ENCODE results near the gene GTF3C2. TPM values are rescaled to one million over a fixed set of nuclear protein-coding genes. Genes with fewer than 3 reads are reported as not detected.
"Not testable (repeated sequence)": the region's sequence is repeated elsewhere in the genome, so short reads cannot be mapped to it uniquely, and the experiment has no call there.

The GTF3C2 gene
- polyA plus RNA-seq, 4 donors, result 27.4 to 56.1 (median 35.7) TPM

DNA sequence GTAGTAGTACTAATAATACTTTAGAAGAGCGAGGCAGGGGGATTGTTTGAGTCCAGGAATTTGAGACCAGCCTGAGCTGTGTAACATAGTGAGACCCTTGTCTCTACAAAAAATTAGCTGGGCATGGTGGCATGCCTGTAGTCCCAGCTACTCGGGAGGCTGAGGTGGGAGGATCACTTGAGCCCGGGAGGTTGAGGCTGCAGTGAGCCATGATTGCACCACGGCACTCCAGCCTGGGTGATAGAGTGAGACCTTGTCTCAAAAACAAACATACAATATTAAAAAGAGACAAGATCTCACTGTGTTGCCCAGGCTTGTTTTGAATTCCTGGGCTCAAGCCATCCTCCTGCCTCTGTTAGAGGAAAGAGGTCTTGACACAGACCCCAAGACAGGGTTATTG, 56.0 kb downstream of the GTF3C2 start:
- DNase-seq; H3K36me3 ChIP-seq (ENCODE audit: control insufficient read depth in 3 of 3, insufficient read depth in 2 of 3, low read depth in 1 of 3, low read length in 3 of 3); H3K4me3 ChIP-seq (ENCODE audit: low read depth in 1 of 3, low read length in 3 of 3); H3K9me3 ChIP-seq (ENCODE audit: control insufficient read depth in 2 of 2, insufficient read depth in 1 of 2, low read depth in 1 of 2, low read length in 1 of 2); H3K4me1 ChIP-seq (ENCODE audit: control insufficient read depth in 3 of 3, insufficient read depth in 2 of 3, low read depth in 1 of 3, low read length in 2 of 3); H3K27ac ChIP-seq (ENCODE audit: low read depth in 1 of 3, low read length in 2 of 3); FAIRE-seq: not testable (repeated sequence)
- peaks cover 0 to 25% (median 0%) of the 10 kb centered on the region in 3 donors for H3K27me3 ChIP-seq (ENCODE audit: control insufficient read depth in 3 of 3, insufficient read depth in 3 of 3, low read length in 3 of 3)
- WGBS, 3 donors, result 83 to 90% (median 84%) methylated on average over 4 of the region's 4 CpGs

DNA sequence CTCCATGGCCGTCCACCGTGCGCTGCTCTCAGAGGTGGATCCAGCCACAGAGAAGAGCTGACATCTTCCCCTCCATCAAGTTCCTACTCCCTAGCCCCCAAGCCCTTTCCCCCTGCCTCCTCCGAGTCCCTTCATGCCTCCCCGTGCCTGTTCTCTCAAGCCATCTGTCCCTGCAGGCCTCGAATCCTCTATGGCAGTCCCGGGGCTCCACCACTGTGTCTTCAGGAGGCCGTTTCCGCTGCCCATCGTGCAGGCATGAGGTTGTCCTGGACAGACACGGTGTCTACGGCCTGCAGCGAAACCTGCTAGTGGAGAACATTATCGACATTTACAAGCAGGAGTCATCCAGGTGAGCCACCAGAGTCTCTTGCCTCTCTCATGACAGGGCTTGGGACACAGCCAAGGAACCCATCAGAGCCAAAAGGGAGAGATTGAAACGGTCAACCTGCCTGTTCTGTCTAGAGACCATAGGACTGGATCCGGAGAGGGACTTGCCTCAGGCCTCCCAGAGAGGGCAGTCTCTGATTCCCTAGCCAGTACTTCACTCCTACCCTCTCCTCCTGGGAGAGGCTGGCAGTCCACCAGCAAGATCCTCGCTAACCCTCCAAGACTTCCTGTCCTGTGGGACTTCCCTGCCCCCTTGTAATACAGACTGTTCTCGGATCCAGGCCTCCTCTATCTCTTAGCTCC, 58.0 kb downstream of the GTF3C2 start:
- DNase-seq (no peak), FAIRE-seq (no peak)
- H3K4me3 ChIP-seq (ENCODE audit: low read depth in 1 of 3, low read length in 3 of 3), result no peak overlapping the region
- H3K9me3 ChIP-seq (ENCODE audit: control insufficient read depth in 2 of 2, insufficient read depth in 1 of 2, low read depth in 1 of 2, low read length in 1 of 2), result no peaks in the 10 kb centered on the region
- peaks cover 0 to 4% (median 0%) of the 10 kb centered on the region in 3 donors for H3K4me1 ChIP-seq (ENCODE audit: control insufficient read depth in 3 of 3, insufficient read depth in 2 of 3, low read depth in 1 of 3, low read length in 2 of 3)
- H3K27me3 ChIP-seq (ENCODE audit: control insufficient read depth in 3 of 3, insufficient read depth in 3 of 3, low read length in 3 of 3), result peaks cover 0 to 15% (median 0%) of the 10 kb centered on the region in 3 donors
- H3K36me3 ChIP-seq (ENCODE audit: control insufficient read depth in 3 of 3, insufficient read depth in 2 of 3, low read depth in 1 of 3, low read length in 3 of 3), result no peaks in the 10 kb centered on the region
- H3K27ac ChIP-seq (ENCODE audit: low read depth in 1 of 3, low read length in 2 of 3), result no peak overlapping the region
- 80 to 83% (median 82%) methylated on average over 18 of the region's 18 CpGs for WGBS, 3 donors

DNA sequence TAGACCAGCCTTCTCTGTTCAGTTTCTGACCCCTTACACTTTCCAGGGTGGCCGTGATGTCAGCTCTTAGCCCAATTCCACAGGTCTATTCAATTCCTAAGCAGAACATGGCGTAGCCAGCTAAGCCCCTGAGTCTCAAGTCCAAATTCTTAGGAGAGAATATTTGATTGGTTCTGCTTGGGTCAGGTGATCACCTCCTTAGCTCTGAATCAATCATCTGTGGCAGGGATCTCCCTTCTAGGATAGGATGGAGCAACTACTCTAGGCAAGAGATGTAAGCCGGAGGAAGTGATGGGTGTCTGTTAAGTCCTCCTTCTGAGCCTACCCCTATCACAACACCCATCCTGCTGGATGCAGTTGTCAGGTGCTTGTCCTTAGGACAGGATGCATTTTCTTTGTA, 59.4 kb downstream of the GTF3C2 start:
- Histone ChIP-seq H3K27me3 (ENCODE audit: control insufficient read depth in 3 of 3, insufficient read depth in 3 of 3, low read length in 3 of 3) (peaks cover 0 to 18% (median 0%) of the 10 kb centered on the region in 3 donors), H3K4me1 (ENCODE audit: control insufficient read depth in 3 of 3, insufficient read depth in 2 of 3, low read depth in 1 of 3, low read length in 2 of 3) (no peaks in the 10 kb centered on the region), H3K4me3 (ENCODE audit: low read depth in 1 of 3, low read length in 3 of 3) (no peak overlapping the region), H3K36me3 (ENCODE audit: control insufficient read depth in 3 of 3, insufficient read depth in 2 of 3, low read depth in 1 of 3, low read length in 3 of 3) (no peaks in the 10 kb centered on the region), H3K9me3 (ENCODE audit: control insufficient read depth in 2 of 2, insufficient read depth in 1 of 2, low read depth in 1 of 2, low read length in 1 of 2) (no peaks in the 10 kb centered on the region), H3K27ac (ENCODE audit: low read depth in 1 of 3, low read length in 2 of 3) (no peak overlapping the region)
- no peak for DNase-seq
- WGBS, 3 donors, result 76 to 84% (median 78%) methylated on average over 3 of the region's 3 CpGs
- FAIRE-seq, result no peak

DNA sequence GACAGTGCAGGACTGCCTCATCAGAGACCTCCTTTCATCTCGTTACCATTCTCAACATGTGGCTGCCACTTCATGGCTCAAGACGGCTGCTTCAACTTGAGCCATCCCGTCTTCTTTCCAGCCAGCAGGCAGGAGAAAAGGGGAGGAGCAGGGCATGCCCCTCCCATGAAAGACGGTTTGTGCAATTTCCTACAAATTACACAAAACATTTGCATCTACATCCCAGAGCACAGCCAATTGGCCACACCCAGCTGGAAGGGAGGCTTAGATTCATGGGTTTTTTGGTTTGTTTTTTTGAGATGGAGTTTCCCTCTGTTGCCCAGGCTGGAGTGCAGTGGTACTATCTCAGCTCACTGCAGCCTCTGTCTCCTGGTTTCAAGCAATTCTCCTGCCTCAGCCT, 60.1 kb downstream of the GTF3C2 start:
- WGBS, 3 donors, result 46 to 59% (median 55%) methylated on average over 4 of the region's 4 CpGs

DNA sequence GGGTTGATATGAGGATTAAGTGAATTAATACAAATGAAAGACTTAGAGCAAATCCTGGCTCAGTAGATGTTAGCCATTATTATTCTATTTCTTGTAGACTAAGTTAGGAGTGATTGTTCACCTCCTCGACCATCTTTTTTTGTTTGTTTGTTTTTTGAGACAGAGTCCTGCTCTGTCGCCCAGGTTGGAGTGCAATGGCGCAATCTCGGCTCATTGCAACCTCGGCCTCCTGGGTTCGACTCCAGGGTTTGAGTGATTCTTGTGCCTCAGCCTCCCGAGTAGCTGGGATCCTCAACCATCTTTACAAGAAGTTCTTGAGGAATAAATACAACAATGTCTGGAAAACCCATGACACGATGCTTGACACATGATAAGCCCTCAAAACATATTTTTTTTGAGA, 61.6 kb downstream of the GTF3C2 start:
- no peak for DNase-seq
- Histone ChIP-seq H3K4me1 (ENCODE audit: control insufficient read depth in 3 of 3, insufficient read depth in 2 of 3, low read depth in 1 of 3, low read length in 2 of 3) (no peaks in the 10 kb centered on the region), H3K27me3 (ENCODE audit: control insufficient read depth in 3 of 3, insufficient read depth in 3 of 3, low read length in 3 of 3) (peaks cover 0 to 35% (median 0%) of the 10 kb centered on the region in 3 donors), H3K27ac (ENCODE audit: low read depth in 1 of 3, low read length in 2 of 3) (no peak overlapping the region), H3K36me3 (ENCODE audit: control insufficient read depth in 3 of 3, insufficient read depth in 2 of 3, low read depth in 1 of 3, low read length in 3 of 3) (no peaks in the 10 kb centered on the region), H3K9me3 (ENCODE audit: control insufficient read depth in 2 of 2, insufficient read depth in 1 of 2, low read depth in 1 of 2, low read length in 1 of 2) (no peaks in the 10 kb centered on the region), H3K4me3 (ENCODE audit: low read depth in 1 of 3, low read length in 3 of 3) (no peak overlapping the region)
- no peak for FAIRE-seq
- 76 to 91% (median 88%) methylated on average over 8 of the region's 8 CpGs for WGBS, 3 donors

More for the DNA sequence above, 60.1 kb downstream of the GTF3C2 start:
- DNase-seq, result no peak
- Histone ChIP-seq H3K4me3 (ENCODE audit: low read depth in 1 of 3, low read length in 3 of 3) (no peak overlapping the region), H3K9me3 (ENCODE audit: control insufficient read depth in 2 of 2, insufficient read depth in 1 of 2, low read depth in 1 of 2, low read length in 1 of 2) (no peaks in the 10 kb centered on the region), H3K27ac (ENCODE audit: low read depth in 1 of 3, low read length in 2 of 3) (no peak overlapping the region), H3K36me3 (ENCODE audit: control insufficient read depth in 3 of 3, insufficient read depth in 2 of 3, low read depth in 1 of 3, low read length in 3 of 3) (no peaks in the 10 kb centered on the region), H3K4me1 (ENCODE audit: control insufficient read depth in 3 of 3, insufficient read depth in 2 of 3, low read depth in 1 of 3, low read length in 2 of 3) (no peaks in the 10 kb centered on the region), H3K27me3 (ENCODE audit: control insufficient read depth in 3 of 3, insufficient read depth in 3 of 3, low read length in 3 of 3) (peaks cover 0 to 25% (median 0%) of the 10 kb centered on the region in 3 donors)
- no peak for FAIRE-seq

DNA sequence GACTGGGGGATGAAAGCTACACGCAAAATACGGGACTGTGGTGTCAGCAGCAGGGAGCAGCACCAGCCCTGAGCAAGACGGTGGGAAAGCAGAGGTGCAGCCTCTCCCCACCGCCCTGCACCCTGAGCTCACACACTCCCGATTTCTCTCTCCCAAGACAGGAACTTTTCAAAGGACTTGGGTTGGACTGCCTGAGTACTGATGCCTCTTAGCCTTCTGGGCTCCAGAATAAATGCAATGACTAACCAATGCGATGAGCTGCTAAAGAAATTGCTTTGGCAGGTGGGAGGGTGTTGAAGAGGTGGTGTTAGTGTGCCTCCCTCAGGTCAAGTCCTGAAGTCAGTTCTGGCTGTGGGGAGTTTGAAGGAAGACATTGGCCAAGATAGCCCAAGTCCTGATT, 64.7 kb downstream of the GTF3C2 start:
- no peak for FAIRE-seq
- H3K36me3 ChIP-seq (ENCODE audit: control insufficient read depth in 3 of 3, insufficient read depth in 2 of 3, low read depth in 1 of 3, low read length in 3 of 3), result no peaks in the 10 kb centered on the region
- H3K27me3 ChIP-seq (ENCODE audit: control insufficient read depth in 3 of 3, insufficient read depth in 3 of 3, low read length in 3 of 3), result peaks cover 0 to 23% (median 3%) of the 10 kb centered on the region in 3 donors
- H3K4me3 ChIP-seq (ENCODE audit: low read depth in 1 of 3, low read length in 3 of 3), result no peak overlapping the region
- no peak overlapping the region for H3K27ac ChIP-seq (ENCODE audit: low read depth in 1 of 3, low read length in 2 of 3)
- 19 to 49% (median 42%) methylated on average over 6 of the region's 6 CpGs for WGBS, 3 donors
- no peaks in the 10 kb centered on the region for H3K4me1 ChIP-seq (ENCODE audit: control insufficient read depth in 3 of 3, insufficient read depth in 2 of 3, low read depth in 1 of 3, low read length in 2 of 3)
- no peaks in the 10 kb centered on the region for H3K9me3 ChIP-seq (ENCODE audit: control insufficient read depth in 2 of 2, insufficient read depth in 1 of 2, low read depth in 1 of 2, low read length in 1 of 2)
- no peak for DNase-seq

DNA sequence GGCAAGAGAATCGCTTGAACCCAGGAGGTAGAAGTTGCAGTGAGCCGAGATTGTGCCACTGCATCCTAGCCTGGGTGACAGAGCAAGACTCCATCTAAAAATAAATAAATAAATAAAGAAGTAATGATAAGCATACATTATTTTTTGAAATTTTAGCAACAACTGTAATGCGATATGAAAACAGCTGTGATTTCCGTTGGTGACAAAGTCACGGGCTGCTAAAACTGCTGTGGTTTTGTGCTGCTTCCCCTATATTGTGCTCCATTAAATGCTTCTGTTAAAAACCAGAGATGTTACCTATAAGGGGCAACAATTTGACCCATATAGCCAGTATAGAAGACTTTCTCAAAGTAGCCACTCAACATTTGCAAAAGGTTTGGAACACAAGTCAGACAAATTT, 66.0 kb downstream of the GTF3C2 start:
- Histone ChIP-seq H3K9me3 (ENCODE audit: control insufficient read depth in 2 of 2, insufficient read depth in 1 of 2, low read depth in 1 of 2, low read length in 1 of 2) (no peaks in the 10 kb centered on the region), H3K27ac (ENCODE audit: low read depth in 1 of 3, low read length in 2 of 3) (no peak overlapping the region), H3K36me3 (ENCODE audit: control insufficient read depth in 3 of 3, insufficient read depth in 2 of 3, low read depth in 1 of 3, low read length in 3 of 3) (no peaks in the 10 kb centered on the region), H3K4me1 (ENCODE audit: control insufficient read depth in 3 of 3, insufficient read depth in 2 of 3, low read depth in 1 of 3, low read length in 2 of 3) (no peaks in the 10 kb centered on the region), H3K4me3 (ENCODE audit: low read depth in 1 of 3, low read length in 3 of 3) (no peak overlapping the region), H3K27me3 (ENCODE audit: control insufficient read depth in 3 of 3, insufficient read depth in 3 of 3, low read length in 3 of 3) (peaks cover 0 to 27% (median 3%) of the 10 kb centered on the region in 3 donors)
- WGBS, 3 donors, result 77 to 94% (median 78%) methylated on average over 5 of the region's 5 CpGs
- DNase-seq (no peak), FAIRE-seq (no peak)

DNA sequence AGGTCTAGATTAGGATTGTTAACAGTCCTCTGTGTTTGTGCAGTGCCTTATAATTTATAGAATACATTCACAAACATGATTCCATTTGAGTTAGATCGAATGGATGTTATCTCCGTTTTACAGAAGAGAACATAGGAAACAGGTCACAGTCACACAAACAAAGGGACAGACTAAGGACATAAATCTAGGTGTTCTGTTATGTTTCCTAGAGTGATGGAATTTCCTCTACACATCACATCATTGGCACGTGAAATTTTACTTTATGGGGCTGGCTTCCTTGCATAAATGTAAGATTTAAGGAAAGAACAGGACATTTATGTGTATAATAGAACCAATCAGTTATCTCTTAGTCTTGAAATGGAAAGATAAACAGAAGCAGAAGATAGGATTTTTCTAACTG, 68.0 kb downstream of the GTF3C2 start:
- DNase-seq, result no peak
- Histone ChIP-seq H3K4me3 (ENCODE audit: low read depth in 1 of 3, low read length in 3 of 3) (no peak overlapping the region), H3K9me3 (ENCODE audit: control insufficient read depth in 2 of 2, insufficient read depth in 1 of 2, low read depth in 1 of 2, low read length in 1 of 2) (no peaks in the 10 kb centered on the region), H3K27me3 (ENCODE audit: control insufficient read depth in 3 of 3, insufficient read depth in 3 of 3, low read length in 3 of 3) (peaks cover 0 to 41% (median 7%) of the 10 kb centered on the region in 3 donors), H3K27ac (ENCODE audit: low read depth in 1 of 3, low read length in 2 of 3) (no peak overlapping the region), H3K4me1 (ENCODE audit: control insufficient read depth in 3 of 3, insufficient read depth in 2 of 3, low read depth in 1 of 3, low read length in 2 of 3) (no peaks in the 10 kb centered on the region), H3K36me3 (ENCODE audit: control insufficient read depth in 3 of 3, insufficient read depth in 2 of 3, low read depth in 1 of 3, low read length in 3 of 3) (no peaks in the 10 kb centered on the region)
- no peak for FAIRE-seq
- 46 to 49% (median 46%) methylated on average over 3 of the region's 3 CpGs for WGBS, 3 donors

DNA sequence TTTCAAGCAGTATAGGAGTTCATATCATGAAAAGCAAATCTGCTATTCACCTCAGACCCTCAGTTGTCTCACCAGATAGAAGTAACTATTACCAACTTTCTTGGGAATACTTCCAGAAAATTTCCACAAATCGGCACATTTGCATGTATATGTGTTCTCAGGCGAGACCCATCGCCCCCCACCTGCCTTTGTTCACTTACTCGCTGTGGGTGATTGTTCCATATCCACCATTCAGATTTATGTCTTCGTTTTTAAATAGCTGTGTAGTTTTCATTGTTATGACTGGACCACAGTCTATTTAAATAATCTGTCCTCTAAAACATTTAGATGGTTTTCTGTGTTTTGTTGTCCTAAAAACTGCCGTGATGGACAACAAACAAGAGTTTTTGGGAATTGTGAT, 71.1 kb downstream of the GTF3C2 start:
- H3K27ac ChIP-seq (ENCODE audit: low read depth in 1 of 3, low read length in 2 of 3), result no peak overlapping the region
- no peaks in the 10 kb centered on the region for H3K4me1 ChIP-seq (ENCODE audit: control insufficient read depth in 3 of 3, insufficient read depth in 2 of 3, low read depth in 1 of 3, low read length in 2 of 3)
- 66 to 84% (median 70%) methylated on average over 6 of the region's 6 CpGs for WGBS, 3 donors
- no peaks in the 10 kb centered on the region for H3K36me3 ChIP-seq (ENCODE audit: control insufficient read depth in 3 of 3, insufficient read depth in 2 of 3, low read depth in 1 of 3, low read length in 3 of 3)
- no peak for FAIRE-seq
- H3K4me3 ChIP-seq (ENCODE audit: low read depth in 1 of 3, low read length in 3 of 3), result no peak overlapping the region
- H3K27me3 ChIP-seq (ENCODE audit: control insufficient read depth in 3 of 3, insufficient read depth in 3 of 3, low read length in 3 of 3), result peaks cover 0 to 42% (median 17%) of the 10 kb centered on the region in 3 donors
- DNase-seq, result no peak
- no peaks in the 10 kb centered on the region for H3K9me3 ChIP-seq (ENCODE audit: control insufficient read depth in 2 of 2, insufficient read depth in 1 of 2, low read depth in 1 of 2, low read length in 1 of 2)

Measured in small intestine (tissue), 7 donors.